H9 (cell line): Measurements from ENCODE around the gene RNF113B. TPM values are rescaled to one million over a fixed set of nuclear protein-coding genes. Genes with fewer than 3 reads are reported as not detected.
A peak's percentile ranks its signal among the peaks of the same experiment; 100 is the strongest.

Experiments
- DNase-seq: peaks from one replicate; pipeline ENCODE4 v3.0.0-alpha.2; 2017
- H2AFZ ChIP-seq: one replicate; pipeline ENCODE4 v1.6.1; 2013; ENCODE audit warnings: mild to moderate bottlenecking, low read length, control low read depth, moderate library complexity
- H2AK5ac ChIP-seq: 2 replicates; pipeline ENCODE4 v1.6.1; 2013; ENCODE audit warnings: low read length, control low read depth, mixed read lengths; ENCODE audit not compliant: insufficient read length
- H2BK120ac ChIP-seq: one replicate; pipeline ENCODE4 v1.6.1; 2013; ENCODE audit warnings: low read depth, mild to moderate bottlenecking, low read length, control low read depth, inconsistent platforms; ENCODE audit not compliant: poor library complexity, severe bottlenecking
- H2BK12ac ChIP-seq: 2 replicates; pipeline ENCODE4 v1.6.1; 2013; ENCODE audit warnings: low read length, control low read depth, mixed read lengths, low read depth; ENCODE audit not compliant: insufficient read length
- H2BK15ac ChIP-seq: 2 replicates; pipeline ENCODE4 v1.6.1; 2013; ENCODE audit warnings: low read depth, low read length, control low read depth
- H2BK20ac ChIP-seq: one replicate; pipeline ENCODE4 v1.6.1; 2013; ENCODE audit warnings: low read depth, mild to moderate bottlenecking, low read length, control low read depth, inconsistent platforms; ENCODE audit not compliant: poor library complexity, severe bottlenecking
- H2BK5ac ChIP-seq: 2 replicates; pipeline ENCODE4 v1.6.1; 2013; ENCODE audit warnings: low read length, control low read depth, mixed read lengths; ENCODE audit not compliant: insufficient read length
- H3K14ac ChIP-seq: 2 replicates; pipeline ENCODE4 v1.6.1; 2013; ENCODE audit warnings: low read length, control low read depth; ENCODE audit not compliant: insufficient read depth
- H3K18ac ChIP-seq: 2 replicates; pipeline ENCODE4 v1.6.1; 2013; ENCODE audit warnings: low read depth, mild to moderate bottlenecking, mixed read lengths, low read length, control low read depth; ENCODE audit not compliant: insufficient read length
- H3K23ac ChIP-seq: 2 replicates; pipeline ENCODE4 v1.6.1; 2013; ENCODE audit warnings: low read length, control low read depth, mixed read lengths, low read depth; ENCODE audit not compliant: insufficient read length
- H3K23me2 ChIP-seq: 2 replicates; pipeline ENCODE4 v1.6.1; 2013; ENCODE audit warnings: low read depth, mild to moderate bottlenecking, mixed read lengths, low read length, control low read depth; ENCODE audit not compliant: insufficient read length, poor library complexity, severe bottlenecking
- H3K27ac ChIP-seq: 2 replicates; pipeline ENCODE4 v1.5.1; 2013; ENCODE audit warnings: low read length, control low read depth, mixed read lengths, low read depth; ENCODE audit not compliant: insufficient read length
- H3K27me3 ChIP-seq: 2 replicates; pipeline ENCODE4 v1.6.1; 2013; ENCODE audit warnings: low read length, control low read depth, inconsistent platforms; ENCODE audit not compliant: insufficient read depth
- H3K4ac ChIP-seq: 2 replicates; pipeline ENCODE4 v1.6.1; 2013; ENCODE audit warnings: low read depth, mild to moderate bottlenecking, control low read depth, inconsistent platforms, low read length, moderate library complexity
- H3K4me1 ChIP-seq: 2 replicates; pipeline ENCODE4 v1.6.1; 2013; ENCODE audit warnings: low read length, control low read depth, inconsistent platforms; ENCODE audit not compliant: insufficient read depth
- H3K4me2 ChIP-seq: 2 replicates; pipeline ENCODE4 v1.6.1; 2013; ENCODE audit warnings: low read length, control low read depth, mixed read lengths; ENCODE audit not compliant: insufficient read length, insufficient read depth
- H3K56ac ChIP-seq: 2 replicates; pipeline ENCODE4 v1.6.1; 2013; ENCODE audit warnings: low read depth, mild to moderate bottlenecking, mixed read lengths, low read length, control low read depth; ENCODE audit not compliant: insufficient read length
- H3K79me1 ChIP-seq: 2 replicates; pipeline ENCODE4 v1.6.1; 2013; ENCODE audit warnings: low read depth, mild to moderate bottlenecking, moderate library complexity, low read length, control low read depth, inconsistent platforms; ENCODE audit not compliant: insufficient read depth, poor library complexity, severe bottlenecking
- H3K79me2 ChIP-seq: 2 replicates; pipeline ENCODE4 v1.6.1; 2013; ENCODE audit warnings: low read length, control low read depth, inconsistent platforms; ENCODE audit not compliant: insufficient read depth
- H3K9ac ChIP-seq: 2 replicates; pipeline ENCODE4 v1.6.1; 2013; ENCODE audit warnings: low read length, control low read depth, mixed read lengths; ENCODE audit not compliant: insufficient read length; ENCODE audit errors: extremely low read depth
- H3K9me3 ChIP-seq: one replicate; pipeline ENCODE4 v1.6.1; 2013; ENCODE audit warnings: low read depth, low read length, inconsistent platforms; ENCODE audit not compliant: control insufficient read depth
- H3T11ph ChIP-seq: one replicate; pipeline ENCODE4 v1.6.1; 2013; ENCODE audit warnings: mild to moderate bottlenecking, low read length, control low read depth, inconsistent platforms
- H4K20me1 ChIP-seq: one replicate; pipeline ENCODE4 v1.6.1; 2013; ENCODE audit not compliant: control insufficient read depth, insufficient read length, insufficient read depth
- H4K5ac ChIP-seq: 2 replicates; pipeline ENCODE4 v1.6.1; 2013; ENCODE audit warnings: low read depth, mild to moderate bottlenecking, mixed read lengths, low read length, control low read depth; ENCODE audit not compliant: insufficient read length
- H4K8ac ChIP-seq: replicated peaks from 2 replicates; pipeline ENCODE4 v1.6.1; 2013; ENCODE audit warnings: low read length, control low read depth, mixed read lengths, low read depth; ENCODE audit not compliant: insufficient read length
- H4K91ac ChIP-seq: 2 replicates; pipeline ENCODE4 v1.6.1; 2013; ENCODE audit warnings: low read depth, mild to moderate bottlenecking, moderate library complexity, mixed read lengths, low read length, control low read depth; ENCODE audit not compliant: insufficient read length
- H3K27ac Mint-ChIP-seq, 3 experiments: 2 replicates in 2 of 3; 3 replicates in 1 of 3; pipeline ENCODE4 v1.8.0; 2020 to 2021; ENCODE audit warnings: mixed read lengths in 3 of 3, mild to moderate bottlenecking in 1 of 3, moderate library complexity in 1 of 3
- H3K27me3 Mint-ChIP-seq: 2 replicates; pipeline ENCODE4 v1.8.0; 2021; ENCODE audit warnings: low read depth, mild to moderate bottlenecking, moderate library complexity, mixed read lengths
- H3K36me3 Mint-ChIP-seq, 3 experiments: 2 replicates in 2 of 3; 3 replicates in 1 of 3; pipeline ENCODE4 v1.8.0; 2020 to 2021; ENCODE audit warnings: low read depth in 3 of 3, mixed read lengths in 3 of 3; ENCODE audit not compliant: insufficient read depth in 1 of 3
- H3K4me1 Mint-ChIP-seq, 2 experiments: 2 replicates each; pipeline ENCODE4 v1.8.0; 2020; ENCODE audit warnings: mixed read lengths in 2 of 2
- H3K4me3 Mint-ChIP-seq, 2 experiments: 2 replicates in 1 of 2; 3 replicates in 1 of 2; pipeline ENCODE4 v1.8.0; 2020 to 2021; ENCODE audit warnings: mild to moderate bottlenecking in 2 of 2, mixed read lengths in 2 of 2, moderate library complexity in 1 of 2
- H3K9me3 Mint-ChIP-seq, 2 experiments: 2 replicates in 1 of 2; 3 replicates in 1 of 2; pipeline ENCODE4 v1.8.0; 2020; ENCODE audit warnings: mild to moderate bottlenecking in 2 of 2, mixed read lengths in 2 of 2, moderate library complexity in 1 of 2
- WGBS: extraction: QIAGEN DNeasy Blood & Tissue Kit; methylation state at CpG from one replicate; pipeline ENCODE4 v1.1.7; 2013; ENCODE audit warnings: missing lambda C conversion rate, low lambda C conversion rate, mixed read lengths; ENCODE audit not compliant: insufficient read length; ENCODE audit errors: extremely low coverage; 5-methylcytosine and 5-hydroxymethylcytosine counted together
- total RNA-seq: library from RNA; stranded (reverse); gene quantifications from 2 replicates; pipeline ENCODE4 v1.2.1, GENCODE V29; 2021
- TF ChIP-seq, protein P1 (sequence below): fragments of 200-600 bp; sonication (generic); conservative IDR thresholded peaks from 3 replicates; pipeline ENCODE4 v1.8.0; 2021; ENCODE audit warnings: antibody characterized with exemption, mild to moderate bottlenecking

Gene RNF113B
- total RNA-seq, 1 experiment from 2014 or later: not detected

DNA sequence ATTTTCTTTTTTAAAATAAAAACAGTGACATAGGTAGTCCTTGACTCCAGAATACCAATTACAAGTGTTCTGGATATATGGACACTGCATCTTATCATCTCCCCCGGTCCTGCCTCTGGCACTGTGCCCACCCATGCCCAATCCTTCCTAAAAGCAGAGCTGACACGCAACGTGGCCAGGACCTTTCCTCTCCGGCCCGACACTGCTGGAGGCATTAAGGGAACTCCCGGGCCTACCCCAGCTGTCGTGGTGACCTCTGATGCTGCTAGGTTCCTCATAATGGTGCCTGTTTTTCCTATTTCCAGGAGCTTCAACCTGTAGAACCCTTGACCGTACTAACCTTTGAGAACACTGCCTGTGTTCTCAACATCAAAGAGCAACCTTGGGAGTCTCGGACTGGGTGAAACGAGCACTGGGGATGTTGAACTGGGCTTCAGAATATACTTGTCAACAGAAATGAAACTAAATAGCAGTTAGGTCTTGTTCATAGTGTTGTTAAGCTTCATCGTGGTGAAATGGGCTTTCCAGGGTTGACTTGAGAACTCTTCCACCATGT lies 13.9 kb upstream of the RNF113B start:
- no peak overlapping the region for H3K4ac ChIP-seq
- no peak overlapping the region for H2AK5ac ChIP-seq
- H2AFZ ChIP-seq: no peak overlapping the region
- TF ChIP-seq, protein P1, sequence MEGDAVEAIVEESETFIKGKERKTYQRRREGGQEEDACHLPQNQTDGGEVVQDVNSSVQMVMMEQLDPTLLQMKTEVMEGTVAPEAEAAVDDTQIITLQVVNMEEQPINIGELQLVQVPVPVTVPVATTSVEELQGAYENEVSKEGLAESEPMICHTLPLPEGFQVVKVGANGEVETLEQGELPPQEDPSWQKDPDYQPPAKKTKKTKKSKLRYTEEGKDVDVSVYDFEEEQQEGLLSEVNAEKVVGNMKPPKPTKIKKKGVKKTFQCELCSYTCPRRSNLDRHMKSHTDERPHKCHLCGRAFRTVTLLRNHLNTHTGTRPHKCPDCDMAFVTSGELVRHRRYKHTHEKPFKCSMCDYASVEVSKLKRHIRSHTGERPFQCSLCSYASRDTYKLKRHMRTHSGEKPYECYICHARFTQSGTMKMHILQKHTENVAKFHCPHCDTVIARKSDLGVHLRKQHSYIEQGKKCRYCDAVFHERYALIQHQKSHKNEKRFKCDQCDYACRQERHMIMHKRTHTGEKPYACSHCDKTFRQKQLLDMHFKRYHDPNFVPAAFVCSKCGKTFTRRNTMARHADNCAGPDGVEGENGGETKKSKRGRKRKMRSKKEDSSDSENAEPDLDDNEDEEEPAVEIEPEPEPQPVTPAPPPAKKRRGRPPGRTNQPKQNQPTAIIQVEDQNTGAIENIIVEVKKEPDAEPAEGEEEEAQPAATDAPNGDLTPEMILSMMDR: no peak
- no peaks in the 10 kb centered on the region for H3K27me3 Mint-ChIP-seq
- no peak overlapping the region for H3K4me3 Mint-ChIP-seq
- no peak overlapping the region for H3K14ac ChIP-seq
- no peaks in the 10 kb centered on the region for H3K27me3 ChIP-seq
- WGBS: no CpG with 5 or more reads among the region's 11 CpGs
- H3K79me2 ChIP-seq: peaks cover 4% of the 10 kb centered on the region; the same call in 1 of the 2 replicates
- DNase-seq: no peak
- H3K4me1 ChIP-seq: no peaks in the 10 kb centered on the region; the same call in 1 of the 2 replicates
- peaks cover 0 to 9% (median 1%) of the 10 kb centered on the region in 3 experiments; a peak in 2 of 7 replicates for H3K36me3 Mint-ChIP-seq
- H2BK12ac ChIP-seq: no peak overlapping the region
- H3K23me2 ChIP-seq: no peaks in the 10 kb centered on the region
- H3K9me3 ChIP-seq: no peaks in the 10 kb centered on the region
- H3K27ac ChIP-seq: no peak overlapping the region
- peak overlapping the region in 1 of 3 experiments; percentile 61; a peak in 1 of 7 replicates for H3K27ac Mint-ChIP-seq
- no peak overlapping the region for H2BK5ac ChIP-seq
- no peak overlapping the region for H2BK20ac ChIP-seq
- no peak overlapping the region for H3K9ac ChIP-seq
- no peak overlapping the region for H3K56ac ChIP-seq
- no peak overlapping the region for H3T11ph ChIP-seq
- no peaks in the 10 kb centered on the region for H3K9me3 Mint-ChIP-seq
- H3K4me2 ChIP-seq: no peak overlapping the region
- no peak overlapping the region for H3K23ac ChIP-seq
- H2BK120ac ChIP-seq: no peak overlapping the region
- H4K5ac ChIP-seq: no peak overlapping the region
- H4K20me1 ChIP-seq: no peaks in the 10 kb centered on the region
- no peaks in the 10 kb centered on the region for H3K79me1 ChIP-seq
- H3K4me1 Mint-ChIP-seq: peaks cover 27 to 35% of the 10 kb centered on the region in 2 experiments
- H3K18ac ChIP-seq: no peak overlapping the region
- no peak overlapping the region for H2BK15ac ChIP-seq
- no peak overlapping the region for H4K91ac ChIP-seq
- H4K8ac ChIP-seq: no peak overlapping the region
